GOT3 (cell line): ENCODE data around the gene TSSC4.

ENCODE experiments used
- DNase-seq: peaks from one replicate; lab custom pipeline; 2025; ENCODE audit warnings: mixed read lengths; lab: John Stamatoyannopoulos, UW

The TSSC4 gene

DNA sequence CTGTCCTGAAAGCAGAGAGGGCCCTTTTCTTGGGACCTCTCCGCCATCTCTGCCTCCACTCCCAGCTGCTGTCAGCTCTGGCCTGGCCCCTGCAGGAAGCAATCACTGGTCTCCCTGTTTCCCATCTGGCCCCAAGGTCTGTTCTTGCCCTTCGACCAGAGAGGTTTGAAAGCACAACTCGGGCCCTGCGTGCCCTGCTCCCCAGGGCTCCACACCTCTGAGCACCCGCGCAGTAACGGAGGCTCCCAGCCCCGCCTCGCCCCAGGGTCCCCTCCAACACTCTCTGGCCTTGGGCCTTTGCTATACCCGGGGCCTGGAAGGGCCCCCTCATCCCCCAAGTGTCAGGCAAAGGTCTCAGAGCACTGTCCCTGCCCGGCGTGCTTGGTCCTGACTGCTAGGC lies 31.2 kb upstream of the TSSC4 start:
- no peak for DNase-seq

DNA sequence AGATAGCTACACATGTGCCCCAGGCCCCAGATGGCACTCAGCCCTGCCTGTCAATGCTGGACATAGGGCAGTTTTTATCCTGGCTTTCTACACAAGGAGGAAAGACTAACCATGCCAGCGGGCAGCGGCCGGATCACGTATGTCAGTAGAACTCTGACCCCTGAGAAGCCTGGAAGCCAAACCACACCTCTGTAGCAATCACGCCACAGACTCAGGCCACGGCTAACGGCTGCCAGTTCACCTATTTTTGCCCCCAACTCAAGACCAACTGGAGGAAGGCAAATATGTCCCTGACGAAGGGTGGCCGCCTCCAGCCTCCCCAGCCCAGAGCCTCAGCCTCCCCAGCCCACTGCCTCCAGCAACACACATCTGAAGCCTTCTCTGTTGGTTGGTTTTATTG lies 30.7 kb upstream of the TSSC4 start:
- no peak for DNase-seq

GRCh38 chr11:2374456-2375201 lies 25.9 kb upstream of the TSSC4 start:
- no peak for DNase-seq

GRCh38 chr11:2375341-2375853 lies 25.2 kb upstream of the TSSC4 start:
- no peak for DNase-seq

DNA sequence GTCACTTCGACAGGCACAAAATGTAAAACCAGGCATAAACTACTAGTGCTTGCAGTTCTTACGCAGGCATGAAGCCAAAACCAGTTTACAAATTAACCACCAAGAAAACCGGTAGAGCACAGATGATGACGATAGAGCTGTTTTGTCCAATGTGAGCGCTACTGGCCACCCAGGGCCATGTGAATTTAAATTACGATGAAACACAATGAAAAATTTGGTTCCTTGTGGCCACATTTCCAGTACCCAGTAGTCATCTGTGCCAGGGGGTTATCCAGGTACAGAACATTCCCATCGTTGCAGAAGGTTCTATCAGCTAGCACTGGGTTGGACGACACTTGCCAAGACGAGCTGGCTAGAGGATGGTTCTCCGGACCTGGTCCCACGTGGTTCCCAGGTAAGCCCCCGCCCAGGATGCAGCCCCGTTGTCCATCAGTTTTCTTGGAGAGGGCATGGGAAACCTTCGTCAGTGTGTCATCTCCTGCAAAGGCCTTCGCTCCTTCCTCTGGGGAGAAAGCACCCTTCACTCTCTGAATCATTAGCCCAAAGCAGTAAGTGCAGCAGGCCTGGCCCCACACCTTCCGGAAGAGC lies 24.5 kb upstream of the TSSC4 start:
- DNase-seq: no peak

GRCh38 chr11:2376751-2377451 lies 23.6 kb upstream of the TSSC4 start, which contains the start of gene CD81:
CD81 (plus strand) TSS chr11:2377310; CDS start chr11:2377550, 240 bp downstream.
- DNase-seq: no peak

- no peak for DNase-seq
Observed at GRCh38 chr11:2377511-2378443, 22.8 kb upstream of the TSSC4 start.

GRCh38 chr11:2378527-2379210 lies 21.9 kb upstream of the TSSC4 start:
- no peak for DNase-seq

DNA sequence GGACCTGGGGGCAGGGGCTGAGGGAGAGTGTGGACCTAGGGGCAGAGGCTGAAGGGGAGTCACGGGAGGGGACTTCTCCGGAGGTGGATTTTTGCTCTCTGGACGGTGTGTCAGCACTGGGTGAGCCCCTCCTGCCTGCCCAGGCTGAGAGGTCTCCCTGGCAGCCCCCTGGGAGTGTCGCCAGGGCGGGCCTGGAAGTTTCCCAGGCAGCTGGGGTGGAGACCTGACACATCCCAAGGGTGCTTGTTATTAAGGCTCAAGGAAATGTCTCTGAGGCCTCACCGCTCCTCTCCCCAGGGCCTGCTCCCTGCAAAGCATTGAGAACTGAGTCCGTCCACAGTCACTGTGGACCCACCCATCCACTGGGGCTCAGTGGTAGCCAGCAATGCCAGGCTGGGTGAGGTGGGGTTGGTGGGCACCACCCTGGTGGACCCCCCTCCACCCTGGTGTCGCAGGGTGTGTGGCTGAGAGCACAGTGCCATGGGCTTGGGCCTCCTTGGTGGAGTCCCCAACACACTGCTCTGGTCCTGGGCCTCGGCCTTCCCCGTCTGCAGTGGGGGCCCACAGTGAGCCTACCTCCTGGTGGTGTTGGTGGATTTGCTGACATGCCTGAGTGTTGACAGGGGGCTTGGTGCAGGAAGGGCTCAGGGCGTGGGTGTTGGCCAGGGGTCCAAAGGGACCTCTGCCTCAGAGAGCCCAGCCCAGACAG lies 20.9 kb upstream of the TSSC4 start:
- no peak for DNase-seq

- DNase-seq: no peak
Observed at GRCh38 chr11:2380396-2380795, 20.2 kb upstream of the TSSC4 start.

DNA sequence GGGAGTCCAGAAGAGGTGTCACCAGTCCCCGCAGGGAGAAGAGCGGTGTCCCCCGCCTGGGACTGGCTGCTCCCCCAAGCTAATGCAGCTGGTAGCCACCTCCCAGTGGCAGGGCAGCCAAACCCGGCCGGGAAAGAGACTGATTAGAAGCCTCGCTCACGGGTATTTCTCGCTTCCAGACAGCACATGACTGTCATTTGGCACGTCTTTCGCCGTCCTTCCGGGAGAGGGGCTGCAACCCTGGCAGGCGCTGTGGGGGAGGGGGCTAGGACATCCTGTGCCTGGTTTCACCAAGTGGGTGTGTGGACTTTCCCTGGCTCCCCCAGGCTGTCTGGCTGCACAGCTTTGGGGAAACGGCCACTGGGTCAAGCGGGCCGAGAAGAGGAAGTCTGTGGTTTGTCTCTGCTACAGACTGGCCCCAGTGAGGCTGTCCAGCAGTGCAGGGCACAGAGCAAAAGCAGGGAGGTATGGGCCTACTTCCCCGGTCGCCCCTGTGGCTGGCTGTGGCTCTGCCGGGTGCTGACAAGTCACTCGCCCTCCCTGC lies 19.7 kb upstream of the TSSC4 start:
- no peak for DNase-seq

- DNase-seq: no peak
Observed at GRCh38 chr11:2381494-2382128, 18.9 kb upstream of the TSSC4 start.

GRCh38 chr11:2382129-2382517 lies 18.4 kb upstream of the TSSC4 start:
- no peak for DNase-seq

DNA sequence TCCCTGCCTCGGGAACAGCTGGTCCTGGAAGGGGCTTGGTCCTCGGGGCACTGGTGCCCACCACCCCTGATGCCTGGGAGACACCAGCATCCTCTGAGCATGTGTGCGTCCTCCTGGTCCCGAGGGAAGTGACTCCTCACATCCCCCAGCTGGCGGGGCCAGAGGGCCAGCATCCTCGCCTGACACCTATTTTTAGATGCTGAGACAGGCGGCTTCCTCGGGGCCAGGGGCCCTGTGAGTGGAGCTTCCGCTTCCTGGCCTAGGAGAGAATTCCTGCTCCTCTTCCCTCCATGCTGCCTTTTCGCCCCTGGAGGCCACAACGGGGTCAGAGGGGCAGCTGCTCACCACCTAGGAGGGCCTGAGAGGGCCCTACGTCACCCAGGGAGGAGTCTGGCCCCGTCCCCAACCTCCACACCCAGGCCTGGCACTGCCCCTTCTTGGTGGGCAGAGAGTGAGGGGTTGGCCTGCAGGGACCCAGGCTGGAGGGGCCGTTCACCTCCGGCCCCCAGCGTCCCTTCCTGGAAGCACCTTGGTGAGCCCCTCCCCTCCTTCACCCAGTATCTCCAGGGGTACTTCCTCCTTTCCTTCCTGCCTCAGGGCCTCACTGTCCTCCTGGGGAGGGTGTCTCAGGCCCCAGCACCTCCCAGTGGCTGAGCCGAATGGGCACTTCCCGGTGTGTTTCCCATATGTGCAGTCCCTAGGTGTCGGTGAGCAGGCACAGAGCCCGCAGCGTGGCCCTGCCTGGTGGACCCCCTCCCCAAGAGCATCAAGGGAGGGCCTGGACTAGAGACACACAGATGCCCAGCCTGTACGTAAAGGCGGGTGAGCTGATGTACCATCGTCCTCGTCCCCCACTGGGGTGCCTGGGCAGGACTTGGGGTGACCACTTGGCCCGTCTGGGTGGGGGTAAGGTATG lies 17.4 kb upstream of the TSSC4 start:
- no peak for DNase-seq

DNA sequence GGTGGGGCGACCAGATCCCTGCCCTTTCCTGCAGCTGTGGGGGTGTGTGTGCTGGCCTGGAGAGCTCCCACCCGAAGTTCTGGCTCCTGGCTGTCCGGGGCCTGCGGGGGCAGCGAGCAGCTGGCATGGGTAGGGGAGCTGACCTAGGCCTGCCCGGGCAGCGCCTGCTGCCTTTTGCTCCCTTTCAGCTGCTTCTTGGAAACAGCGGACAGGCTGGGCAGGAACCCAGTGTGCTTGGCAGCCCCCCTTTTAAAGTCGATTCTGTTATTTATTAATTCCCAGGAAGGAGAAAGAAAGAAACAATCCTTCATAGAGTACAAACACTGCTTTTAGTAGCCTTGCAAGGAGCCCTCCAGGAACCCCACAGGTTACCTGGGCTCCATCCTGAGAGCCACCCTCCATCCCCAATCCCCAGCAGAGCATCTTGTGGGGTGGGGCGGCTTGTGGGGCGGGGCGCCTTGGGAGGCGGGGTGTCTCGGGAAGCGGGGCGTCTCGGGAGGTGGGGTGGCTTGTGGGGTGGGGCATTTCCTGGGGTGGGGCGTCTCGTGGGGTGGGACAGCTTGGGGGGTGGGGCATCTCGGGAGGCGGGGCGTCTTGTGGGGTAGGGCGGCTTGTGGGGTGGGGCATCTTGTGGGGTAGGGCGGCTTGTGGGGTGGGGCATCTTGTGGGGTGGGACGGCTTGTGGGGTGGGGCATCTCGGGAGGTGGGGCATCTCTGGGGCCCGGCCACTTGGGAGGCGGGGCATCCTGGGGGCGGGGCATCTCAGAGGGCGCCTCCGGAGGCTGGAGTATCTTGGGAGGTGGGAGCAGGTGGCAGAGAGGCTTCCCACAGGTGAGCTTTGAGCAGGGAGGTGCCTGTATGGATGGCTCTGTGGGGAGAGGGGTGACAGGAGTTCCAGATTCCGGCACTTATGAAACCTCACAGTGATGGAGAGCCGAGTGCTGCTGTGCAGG lies 16.4 kb upstream of the TSSC4 start:
- DNase-seq: no peak

GRCh38 chr11:2385156-2386151 lies 15.1 kb upstream of the TSSC4 start:
- no peak for DNase-seq
